GM23338 (cell line): Measurements from ENCODE around the gene CYTH3. TPM values are rescaled to one million over a fixed set of nuclear protein-coding genes. Genes with fewer than 3 reads are reported as not detected.

Source experiments
- ATAC-seq: fragments of 200-7000 bp; cut with Tn5 transposase; 3 replicates; pipeline ENCODE4 v1.9.1; 2020
- DNase-seq: peaks from one replicate; pipeline ENCODE4 v3.0.0-alpha.2; 2015; ENCODE audit warnings: low spot score
- H2AFZ ChIP-seq: fragments of 200-600 bp; sonication (generic); 2 replicates; pipeline ENCODE4 v1.8.0; 2016; ENCODE audit warnings: antibody characterized with exemption, mild to moderate bottlenecking, moderate library complexity
- H3F3A ChIP-seq: fragments of 200-600 bp; sonication (generic); replicated peaks from 2 replicates; pipeline ENCODE4 v1.8.0; 2017; ENCODE audit warnings: antibody characterized with exemption, mixed run types, low read depth
- H3K27ac ChIP-seq: fragments of 200-600 bp; sonication (generic); 2 replicates; pipeline ENCODE4 v1.6.1; 2016; ENCODE audit warnings: low read depth
- H3K27me3 ChIP-seq: fragments of 200-600 bp; sonication (generic); 2 replicates; pipeline ENCODE4 v1.8.0; 2016; ENCODE audit warnings: mild to moderate bottlenecking, mixed run types, moderate library complexity; ENCODE audit not compliant: insufficient read depth
- H3K36me3 ChIP-seq: fragments of 200-600 bp; sonication (generic); 2 replicates; pipeline ENCODE4 v1.8.0; 2016; ENCODE audit warnings: mild to moderate bottlenecking; ENCODE audit not compliant: insufficient read depth
- H3K4me1 ChIP-seq: fragments of 200-600 bp; sonication (generic); 2 replicates; pipeline ENCODE4 v1.8.0; 2016; ENCODE audit warnings: mild to moderate bottlenecking, moderate library complexity; ENCODE audit not compliant: insufficient read depth
- H3K4me2 ChIP-seq: fragments of 200-600 bp; sonication (generic); 2 replicates; pipeline ENCODE4 v1.7.1; 2017; ENCODE audit warnings: mixed run types
- H3K4me3 ChIP-seq: fragments of 200-600 bp; sonication (generic); 2 replicates; pipeline ENCODE4 v1.6.1; 2016; ENCODE audit warnings: mixed run types
- H3K79me2 ChIP-seq: fragments of 200-600 bp; sonication (generic); replicated peaks from 2 replicates; pipeline ENCODE4 v1.8.0; 2017; ENCODE audit warnings: mild to moderate bottlenecking; ENCODE audit not compliant: insufficient read depth
- H3K9me2 ChIP-seq: fragments of 200-600 bp; sonication (generic); 2 replicates; pipeline ENCODE4 v1.8.0; 2017; ENCODE audit not compliant: insufficient read depth
- H4K20me1 ChIP-seq: fragments of 200-600 bp; sonication (generic); replicated peaks from 2 replicates; pipeline ENCODE4 v1.8.0; 2017; ENCODE audit warnings: mild to moderate bottlenecking; ENCODE audit not compliant: insufficient read depth
- H3K27ac Mint-ChIP-seq: 2 replicates; pipeline ENCODE4 v1.8.0; 2020; ENCODE audit warnings: inconsistent platforms, mild to moderate bottlenecking, moderate library complexity, mixed read lengths
- H3K27me3 Mint-ChIP-seq: 3 replicates; pipeline ENCODE4 v1.8.0; 2022; ENCODE audit warnings: low read depth, mild to moderate bottlenecking, moderate library complexity, mixed read lengths, inconsistent platforms; ENCODE audit not compliant: insufficient read depth, poor library complexity
- H3K36me3 Mint-ChIP-seq: 3 replicates; pipeline ENCODE4 v1.8.0; 2021; ENCODE audit warnings: low read depth, mild to moderate bottlenecking, inconsistent platforms, moderate library complexity, mixed read lengths
- H3K4me1 Mint-ChIP-seq: 3 replicates; pipeline ENCODE4 v1.8.0; 2020; ENCODE audit warnings: mild to moderate bottlenecking, inconsistent platforms, mixed read lengths
- H3K4me3 Mint-ChIP-seq: 3 replicates; pipeline ENCODE4 v1.8.0; 2021; ENCODE audit warnings: moderate library complexity, mild to moderate bottlenecking, inconsistent platforms, mixed read lengths
- H3K9me3 Mint-ChIP-seq: 3 replicates; pipeline ENCODE4 v1.8.0; 2020; ENCODE audit warnings: moderate library complexity, mild to moderate bottlenecking, inconsistent platforms, mixed read lengths
- CREB1 ChIP-seq: fragments of 250-450 bp; sonication (Bioruptor Pico); IDR thresholded peaks from 2 replicates; pipeline ENCODE4 v1.5.0; 2020; ENCODE audit warnings: low read depth, mild to moderate bottlenecking, moderate library complexity
- EZH2 ChIP-seq: fragments of 200-600 bp; sonication (generic); IDR thresholded peaks from one replicate; pipeline ENCODE4 v1.8.0; 2017; ENCODE audit warnings: antibody characterized with exemption, mild to moderate bottlenecking, low read depth; ENCODE audit not compliant: unreplicated experiment
- JUNB ChIP-seq: IDR thresholded peaks from one replicate; pipeline ENCODE4 v1.6.1; 2016; ENCODE audit warnings: antibody characterized with exemption; ENCODE audit not compliant: unreplicated experiment
- STAT1 ChIP-seq: IDR thresholded peaks from one replicate; pipeline ENCODE4 v1.6.1; 2016; ENCODE audit warnings: antibody characterized with exemption; ENCODE audit not compliant: unreplicated experiment
- polyA plus RNA-seq: library from polyadenylated mRNA; unstranded; fragments of >200 nt; fragmentation: Nextera tagmentation; extraction: Ambion mirVana; gene quantifications from 2 replicates; pipeline ENCODE4 v1.2.1, GENCODE V29; 2016
- total RNA-seq: library from RNA; depleted of rRNA; stranded (reverse); fragments of >200 nt; shearing (Covaris generic); gene quantifications from 2 replicates; pipeline ENCODE4 v1.2.3, GENCODE V29; 2014
- TF ChIP-seq, protein P1 (sequence below): fragments of 250-450 bp; sonication (Bioruptor Pico); IDR thresholded peaks from 2 replicates; pipeline ENCODE4 v1.5.0; 2020; ENCODE audit warnings: mild to moderate bottlenecking, moderate library complexity
- TF ChIP-seq, protein P2 (sequence below), 2 experiments: fragments of 200-600 bp in 1 of 2; sonication (generic) in 1 of 2; conservative IDR thresholded peaks; 2 replicates each; pipeline versions ENCODE4 v1.5.1 to v1.6.1; 2016 to 2017; ENCODE audit warnings: antibody characterized with exemption in 2 of 2, low read depth in 2 of 2, mild to moderate bottlenecking in 2 of 2, moderate library complexity in 1 of 2

Gene CYTH3
- total and polyA plus RNA-seq, 2 experiments from 2014 or later, result 4.6 to 15.3 TPM

DNA sequence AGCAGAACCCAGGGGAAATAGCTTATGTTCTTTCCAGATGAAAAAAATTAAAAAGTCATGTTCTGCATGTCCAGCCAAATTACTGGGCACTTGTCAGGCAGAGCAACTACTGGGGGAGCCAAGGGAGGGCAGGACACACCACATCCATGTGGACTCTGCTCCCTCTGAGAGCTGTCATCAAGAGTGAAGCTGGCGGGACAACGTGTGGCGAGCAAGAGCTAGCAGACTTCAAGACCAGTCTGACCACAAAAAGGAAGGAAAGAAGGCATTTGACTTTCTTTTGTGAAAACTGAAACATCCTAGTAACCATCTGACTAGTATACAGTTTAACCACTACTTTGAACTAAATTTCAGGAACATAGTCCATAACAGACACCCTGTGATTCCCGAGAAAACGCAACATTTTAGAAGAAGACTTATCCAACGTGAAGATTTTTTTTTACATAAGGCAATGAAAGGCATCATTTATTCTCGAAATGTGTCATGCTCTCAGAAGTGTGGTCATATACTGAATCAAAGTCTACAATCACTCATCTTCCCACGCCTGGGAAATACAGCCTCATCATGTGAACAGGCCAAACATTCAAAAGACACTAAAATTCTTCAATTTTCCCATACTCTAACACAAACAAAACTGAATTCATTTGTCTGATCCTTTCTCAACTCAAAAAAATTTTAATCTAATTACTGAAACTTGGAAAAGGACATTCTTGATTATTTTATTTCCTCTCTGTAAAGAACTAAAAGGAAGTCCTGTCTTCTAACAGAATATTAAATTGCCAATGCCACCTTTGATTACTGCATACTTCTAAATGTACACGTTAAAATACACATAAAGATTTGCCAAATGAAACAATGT, 15.5 kb downstream of the CYTH3 start (continued):
- TF ChIP-seq, protein P1, sequence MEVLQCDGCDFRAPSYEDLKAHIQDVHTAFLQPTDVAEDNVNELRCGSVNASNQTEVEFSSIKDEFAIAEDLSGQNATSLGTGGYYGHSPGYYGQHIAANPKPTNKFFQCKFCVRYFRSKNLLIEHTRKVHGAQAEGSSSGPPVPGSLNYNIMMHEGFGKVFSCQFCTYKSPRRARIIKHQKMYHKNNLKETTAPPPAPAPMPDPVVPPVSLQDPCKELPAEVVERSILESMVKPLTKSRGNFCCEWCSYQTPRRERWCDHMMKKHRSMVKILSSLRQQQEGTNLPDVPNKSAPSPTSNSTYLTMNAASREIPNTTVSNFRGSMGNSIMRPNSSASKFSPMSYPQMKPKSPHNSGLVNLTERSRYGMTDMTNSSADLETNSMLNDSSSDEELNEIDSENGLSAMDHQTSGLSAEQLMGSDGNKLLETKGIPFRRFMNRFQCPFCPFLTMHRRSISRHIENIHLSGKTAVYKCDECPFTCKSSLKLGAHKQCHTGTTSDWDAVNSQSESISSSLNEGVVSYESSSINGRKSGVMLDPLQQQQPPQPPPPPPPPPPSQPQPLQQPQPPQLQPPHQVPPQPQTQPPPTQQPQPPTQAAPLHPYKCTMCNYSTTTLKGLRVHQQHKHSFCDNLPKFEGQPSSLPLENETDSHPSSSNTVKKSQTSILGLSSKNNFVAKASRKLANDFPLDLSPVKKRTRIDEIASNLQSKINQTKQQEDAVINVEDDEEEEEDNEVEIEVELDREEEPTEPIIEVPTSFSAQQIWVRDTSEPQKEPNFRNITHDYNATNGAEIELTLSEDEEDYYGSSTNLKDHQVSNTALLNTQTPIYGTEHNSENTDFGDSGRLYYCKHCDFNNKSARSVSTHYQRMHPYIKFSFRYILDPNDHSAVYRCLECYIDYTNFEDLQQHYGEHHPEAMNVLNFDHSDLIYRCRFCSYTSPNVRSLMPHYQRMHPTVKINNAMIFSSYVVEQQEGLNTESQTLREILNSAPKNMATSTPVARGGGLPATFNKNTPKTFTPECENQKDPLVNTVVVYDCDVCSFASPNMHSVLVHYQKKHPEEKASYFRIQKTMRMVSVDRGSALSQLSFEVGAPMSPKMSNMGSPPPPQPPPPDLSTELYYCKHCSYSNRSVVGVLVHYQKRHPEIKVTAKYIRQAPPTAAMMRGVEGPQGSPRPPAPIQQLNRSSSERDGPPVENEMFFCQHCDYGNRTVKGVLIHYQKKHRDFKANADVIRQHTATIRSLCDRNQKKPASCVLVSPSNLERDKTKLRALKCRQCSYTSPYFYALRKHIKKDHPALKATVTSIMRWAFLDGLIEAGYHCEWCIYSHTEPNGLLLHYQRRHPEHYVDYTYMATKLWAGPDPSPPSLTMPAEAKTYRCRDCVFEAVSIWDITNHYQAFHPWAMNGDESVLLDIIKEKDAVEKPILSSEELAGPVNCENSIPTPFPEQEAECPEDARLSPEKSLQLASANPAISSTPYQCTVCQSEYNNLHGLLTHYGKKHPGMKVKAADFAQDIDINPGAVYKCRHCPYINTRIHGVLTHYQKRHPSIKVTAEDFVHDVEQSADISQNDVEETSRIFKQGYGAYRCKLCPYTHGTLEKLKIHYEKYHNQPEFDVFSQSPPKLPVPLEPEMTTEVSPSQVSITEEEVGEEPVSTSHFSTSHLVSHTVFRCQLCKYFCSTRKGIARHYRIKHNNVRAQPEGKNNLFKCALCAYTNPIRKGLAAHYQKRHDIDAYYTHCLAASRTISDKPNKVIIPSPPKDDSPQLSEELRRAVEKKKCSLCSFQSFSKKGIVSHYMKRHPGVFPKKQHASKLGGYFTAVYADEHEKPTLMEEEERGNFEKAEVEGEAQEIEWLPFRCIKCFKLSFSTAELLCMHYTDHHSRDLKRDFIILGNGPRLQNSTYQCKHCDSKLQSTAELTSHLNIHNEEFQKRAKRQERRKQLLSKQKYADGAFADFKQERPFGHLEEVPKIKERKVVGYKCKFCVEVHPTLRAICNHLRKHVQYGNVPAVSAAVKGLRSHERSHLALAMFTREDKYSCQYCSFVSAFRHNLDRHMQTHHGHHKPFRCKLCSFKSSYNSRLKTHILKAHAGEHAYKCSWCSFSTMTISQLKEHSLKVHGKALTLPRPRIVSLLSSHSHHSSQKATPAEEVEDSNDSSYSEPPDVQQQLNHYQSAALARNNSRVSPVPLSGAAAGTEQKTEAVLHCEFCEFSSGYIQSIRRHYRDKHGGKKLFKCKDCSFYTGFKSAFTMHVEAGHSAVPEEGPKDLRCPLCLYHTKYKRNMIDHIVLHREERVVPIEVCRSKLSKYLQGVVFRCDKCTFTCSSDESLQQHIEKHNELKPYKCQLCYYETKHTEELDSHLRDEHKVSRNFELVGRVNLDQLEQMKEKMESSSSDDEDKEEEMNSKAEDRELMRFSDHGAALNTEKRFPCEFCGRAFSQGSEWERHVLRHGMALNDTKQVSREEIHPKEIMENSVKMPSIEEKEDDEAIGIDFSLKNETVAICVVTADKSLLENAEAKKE (CRISPR knock-in tag), result no peak
- TF ChIP-seq CREB1 (no peak), EZH2 (no peak), JUNB (no peak)

DNA sequence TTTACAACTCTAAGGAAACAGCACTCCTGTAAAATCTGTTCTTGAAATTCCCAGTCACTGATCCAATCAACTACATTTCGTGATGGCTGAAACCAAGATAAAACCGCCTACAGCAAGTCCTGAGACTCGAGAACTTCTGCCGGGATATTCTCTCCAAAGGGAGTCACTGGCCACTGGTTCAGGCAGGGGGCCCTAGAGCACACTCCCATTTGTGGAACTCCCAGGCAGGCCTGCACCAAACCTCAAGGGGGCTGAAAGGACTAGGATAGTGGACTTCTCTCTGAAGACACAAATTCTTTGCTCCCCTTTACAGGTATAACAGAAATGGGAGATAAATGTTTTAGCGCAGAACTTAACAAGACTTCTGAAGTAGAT, 16.3 kb downstream of the CYTH3 start:
- Mint-ChIP-seq H3K9me3 (no peaks in the 10 kb centered on the region), H3K4me1 (peaks cover 40% of the 10 kb centered on the region), H3K27ac (no peak overlapping the region), H3K27me3 (no peaks in the 10 kb centered on the region), H3K4me3 (no peak overlapping the region), H3K36me3 (no peaks in the 10 kb centered on the region)
- Histone ChIP-seq H3K4me3 (no peak overlapping the region), H3K36me3 (no peaks in the 10 kb centered on the region), H3K4me1 (0 out of 2 replicates have a peak, but pooled peaks cover 8% of the 10 kb centered on the region), H4K20me1 (no peaks in the 10 kb centered on the region), H3K27ac (0 out of 2 replicates have a peak overlapping the region, but pooled peaks have one; percentile 2), H3K79me2 (peaks cover 51% of the 10 kb centered on the region), H3F3A (no peaks in the 10 kb centered on the region), H3K27me3 (no peaks in the 10 kb centered on the region), H3K9me2 (no peaks in the 10 kb centered on the region), H3K4me2 (no peak overlapping the region), H2AFZ (no peak overlapping the region)
- ATAC-seq, result peak; percentile 92
- TF ChIP-seq, protein P2, sequence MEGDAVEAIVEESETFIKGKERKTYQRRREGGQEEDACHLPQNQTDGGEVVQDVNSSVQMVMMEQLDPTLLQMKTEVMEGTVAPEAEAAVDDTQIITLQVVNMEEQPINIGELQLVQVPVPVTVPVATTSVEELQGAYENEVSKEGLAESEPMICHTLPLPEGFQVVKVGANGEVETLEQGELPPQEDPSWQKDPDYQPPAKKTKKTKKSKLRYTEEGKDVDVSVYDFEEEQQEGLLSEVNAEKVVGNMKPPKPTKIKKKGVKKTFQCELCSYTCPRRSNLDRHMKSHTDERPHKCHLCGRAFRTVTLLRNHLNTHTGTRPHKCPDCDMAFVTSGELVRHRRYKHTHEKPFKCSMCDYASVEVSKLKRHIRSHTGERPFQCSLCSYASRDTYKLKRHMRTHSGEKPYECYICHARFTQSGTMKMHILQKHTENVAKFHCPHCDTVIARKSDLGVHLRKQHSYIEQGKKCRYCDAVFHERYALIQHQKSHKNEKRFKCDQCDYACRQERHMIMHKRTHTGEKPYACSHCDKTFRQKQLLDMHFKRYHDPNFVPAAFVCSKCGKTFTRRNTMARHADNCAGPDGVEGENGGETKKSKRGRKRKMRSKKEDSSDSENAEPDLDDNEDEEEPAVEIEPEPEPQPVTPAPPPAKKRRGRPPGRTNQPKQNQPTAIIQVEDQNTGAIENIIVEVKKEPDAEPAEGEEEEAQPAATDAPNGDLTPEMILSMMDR (conservative IDR thresholded peaks at IDR 0.05; ENCODE audit: low read depth in 2 of 2), result peak; percentile 39 to 49
- TF ChIP-seq STAT1, result no peak
- peak; percentile 81 for DNase-seq
